IMR-90 (cell line): ENCODE measurements around the gene SYNGR2. TPM values are rescaled to one million over a fixed set of nuclear protein-coding genes. Genes with fewer than 3 reads are reported as not detected.

Source experiments
- ATAC-seq: fragments of 200-7000 bp; cut with Tn5 transposase; 2 replicates; pipeline ENCODE4 v1.9.1; 2020; ENCODE audit warnings: low read depth, mild to moderate bottlenecking, moderate library complexity
- BruUV-seq: library from RNA; stranded (reverse); fragments of 400-500 nt; replicated peaks from 2 replicates; lab custom pipeline; 2021; lab: Mats Ljungman, UMichigan
- CTCF ChIA-PET: fragments of 300-600 bp; formaldehyde crosslinking; extraction: SDS; loops from one replicate; lab custom pipeline; 2021; ENCODE audit warnings: antibody characterized with exemption; lab: Yijun Ruan, JAX
- POLR2A ChIA-PET: fragments of 300-600 bp; sonication (Branson Sonifier 250); formaldehyde crosslinking; loops from one replicate; lab custom pipeline; 2022; ENCODE audit warnings: antibody characterized with exemption; ENCODE audit not compliant: unreplicated experiment; lab: Charles Lee
- DNase-seq: peaks from one replicate; pipeline ENCODE4 v3.0.0; 2013
- H2AFZ ChIP-seq: replicated peaks from 2 replicates; pipeline ENCODE3; 2013; ENCODE audit warnings: low read length, mild to moderate bottlenecking; ENCODE audit not compliant: poor library complexity
- H2AK5ac ChIP-seq: 2 replicates; pipeline ENCODE4 v1.6.1; 2013; ENCODE audit warnings: low read depth, low read length, inconsistent platforms
- H2AK9ac ChIP-seq: replicated peaks from 2 replicates; pipeline ENCODE3; 2013; ENCODE audit warnings: mild to moderate bottlenecking, low read depth, low read length, moderate library complexity; ENCODE audit not compliant: poor library complexity
- H2BK120ac ChIP-seq: 2 replicates; pipeline ENCODE4 v1.6.1; 2013; ENCODE audit warnings: low read depth, low read length, inconsistent platforms
- H2BK15ac ChIP-seq: 3 replicates; pipeline ENCODE4 v1.6.1; 2013; ENCODE audit warnings: low read depth, low read length, inconsistent platforms
- H2BK20ac ChIP-seq: 2 replicates; pipeline ENCODE4 v1.6.1; 2013; ENCODE audit warnings: low read depth, mild to moderate bottlenecking, inconsistent platforms, low read length, moderate library complexity
- H2BK5ac ChIP-seq: 2 replicates; pipeline ENCODE4 v1.6.1; 2013; ENCODE audit warnings: mild to moderate bottlenecking, low read depth, low read length, inconsistent platforms; ENCODE audit not compliant: poor library complexity, severe bottlenecking
- H3K14ac ChIP-seq: replicated peaks from 2 replicates; pipeline ENCODE4 v1.6.1; 2013; ENCODE audit warnings: low read depth, low read length, inconsistent platforms
- H3K18ac ChIP-seq: 2 replicates; pipeline ENCODE4 v1.6.1; 2013; ENCODE audit warnings: low read depth, low read length, control low read depth
- H3K23ac ChIP-seq: 2 replicates; pipeline ENCODE4 v1.6.1; 2013; ENCODE audit warnings: low read depth, low read length, inconsistent platforms
- H3K27ac ChIP-seq: 2 replicates; pipeline ENCODE4 v1.5.1; 2013; ENCODE audit warnings: mild to moderate bottlenecking, control low read depth, low read length; ENCODE audit not compliant: insufficient read depth
- H3K27me3 ChIP-seq: 2 replicates; pipeline ENCODE4 v1.6.1; 2013; ENCODE audit warnings: low read length; ENCODE audit not compliant: control insufficient read depth, insufficient read depth
- H3K36me3 ChIP-seq: 2 replicates; pipeline ENCODE4 v1.6.1; 2013; ENCODE audit warnings: low read length, mixed read lengths; ENCODE audit not compliant: control insufficient read depth, insufficient read depth
- H3K4ac ChIP-seq: 2 replicates; pipeline ENCODE4 v1.6.1; 2013; ENCODE audit warnings: low read depth, low read length, inconsistent platforms
- H3K4me1 ChIP-seq: 2 replicates; pipeline ENCODE4 v1.6.1; 2013; ENCODE audit warnings: low read length, mixed read lengths; ENCODE audit not compliant: control insufficient read depth, insufficient read depth
- H3K4me2 ChIP-seq: 2 replicates; pipeline ENCODE4 v1.6.1; 2013; ENCODE audit warnings: low read depth, mild to moderate bottlenecking, control low read depth, low read length, moderate library complexity
- H3K4me3 ChIP-seq: 2 replicates; pipeline ENCODE4 v1.5.1; 2013; ENCODE audit warnings: low read depth, mild to moderate bottlenecking, control low read depth, low read length, moderate library complexity; ENCODE audit not compliant: insufficient read depth
- H3K56ac ChIP-seq: 2 replicates; pipeline ENCODE4 v1.6.1; 2013; ENCODE audit warnings: low read length, inconsistent platforms; ENCODE audit not compliant: insufficient read depth; ENCODE audit errors: extremely low read depth
- H3K79me1 ChIP-seq, 2 experiments: 2 replicates each; pipeline ENCODE4 v1.6.1; 2013; ENCODE audit warnings: low read length in 2 of 2, inconsistent platforms in 1 of 2, low read depth in 1 of 2
- H3K9ac ChIP-seq: 2 replicates; pipeline ENCODE4 v1.6.1; 2013; ENCODE audit warnings: low read depth, low read length, control low read depth
- H3K9me1 ChIP-seq: 2 replicates; pipeline ENCODE4 v1.6.1; 2013; ENCODE audit warnings: low read length, inconsistent platforms; ENCODE audit not compliant: insufficient read depth
- H3K9me3 ChIP-seq: 2 replicates; pipeline ENCODE4 v1.6.1; 2013; ENCODE audit warnings: low read length; ENCODE audit not compliant: control insufficient read depth, insufficient read depth
- H4K20me1 ChIP-seq: 2 replicates; pipeline ENCODE4 v1.6.1; 2013; ENCODE audit warnings: low read length, inconsistent platforms; ENCODE audit not compliant: insufficient read depth
- H4K5ac ChIP-seq: 2 replicates; pipeline ENCODE4 v1.6.1; 2013; ENCODE audit warnings: mild to moderate bottlenecking, low read depth, low read length, control low read depth
- H4K8ac ChIP-seq, 2 experiments: 2 replicates each; pipeline ENCODE4 v1.6.1; 2013; ENCODE audit warnings: low read depth in 2 of 2, low read length in 2 of 2, control low read depth in 1 of 2, inconsistent platforms in 1 of 2
- H4K91ac ChIP-seq: 2 replicates; pipeline ENCODE4 v1.6.1; 2013; ENCODE audit warnings: low read depth, low read length, inconsistent platforms; ENCODE audit not compliant: insufficient read depth
- BHLHE40 ChIP-seq: fragments of 150-350 bp; IDR thresholded peaks from 2 replicates; pipeline ENCODE4 v1.6.1; 2016; ENCODE audit warnings: mild to moderate bottlenecking, low read depth, low read length
- CEBPB ChIP-seq: IDR thresholded peaks from 2 replicates; pipeline ENCODE4 v1.6.1; 2012; ENCODE audit warnings: low read depth, low read length, improper control_type of control experiment
- CHD1 ChIP-seq: IDR thresholded peaks from 2 replicates; pipeline ENCODE4 v1.6.1; 2012; ENCODE audit warnings: low read depth, low read length, improper control_type of control experiment
- MAFK ChIP-seq: IDR thresholded peaks from 2 replicates; pipeline ENCODE4 v1.6.1; 2012; ENCODE audit warnings: low read depth, low read length, improper control_type of control experiment
- MAZ ChIP-seq: IDR thresholded peaks from 2 replicates; pipeline ENCODE4 v1.6.1; 2012; ENCODE audit warnings: low read depth, mild to moderate bottlenecking, low read length, improper control_type of control experiment, moderate library complexity, borderline replicate concordance
- NFE2L2 ChIP-seq: fragments of 150-350 bp; IDR thresholded peaks from 2 replicates; pipeline ENCODE4 v1.6.1; 2016; ENCODE audit warnings: low read depth, mild to moderate bottlenecking, low read length
- RAD21 ChIP-seq: IDR thresholded peaks from 2 replicates; pipeline ENCODE4 v1.6.1; 2012; ENCODE audit warnings: low read length, improper control_type of control experiment
- RCOR1 ChIP-seq: IDR thresholded peaks from 2 replicates; pipeline ENCODE4 v1.6.1; 2012; ENCODE audit warnings: mild to moderate bottlenecking, low read length, improper control_type of control experiment; ENCODE audit not compliant: insufficient replicate concordance
- SMC3 ChIP-seq: fragments of 150-350 bp; IDR thresholded peaks from 2 replicates; pipeline ENCODE4 v1.6.1; 2016; ENCODE audit warnings: low read depth, mild to moderate bottlenecking, antibody characterized with exemption, low read length, moderate library complexity
- WGBS, 2 experiments: methylation state at CpG; one replicate each; pipeline versions ENCODE4 v1.1.5 to v1.1.7; 2013; ENCODE audit warnings: missing lambda C conversion rate in 2 of 2; ENCODE audit not compliant: insufficient read length in 1 of 2; ENCODE audit errors: extremely low coverage in 2 of 2; 5-methylcytosine and 5-hydroxymethylcytosine counted together
- dilution Hi-C: fragments of 300-500 bp; cut with HindIII; formaldehyde crosslinking; loops from one replicate; pipeline ENCODE4 v1.14.3; 2018; ENCODE audit warnings: low sequenced_read_pairs; ENCODE audit not compliant: unreplicated experiment
- in situ Hi-C: fragments of 300-500 bp; cut with MboI; formaldehyde crosslinking; loops from 3 replicates; pipeline ENCODE4 v1.14.3; 2019; ENCODE audit warnings: low sequenced_read_pairs, inconsistent platforms, mixed read lengths
- intact Hi-C: fragments of 100-400 bp; cut with micrococcal nuclease; formaldehyde crosslinking; loops from 2 replicates; pipeline ENCODE4 v1.10.0; 2022
- polyA plus RNA-seq, 3 experiments: library from polyadenylated mRNA; depleted of rRNA; stranded (reverse); fragments of >200 nt; gene quantifications; 2 replicates each; pipeline ENCODE4 v1.2.3, GENCODE V29; 2012; ENCODE audit warnings: low replicate concordance in 1 of 3
- total RNA-seq: library from RNA; depleted of rRNA; stranded (reverse); fragments of >200 nt; gene quantifications from 2 replicates; pipeline ENCODE4 v1.2.3, GENCODE V29; 2012
- TF ChIP-seq, protein P1 (sequence below): conservative IDR thresholded peaks from 2 replicates; pipeline ENCODE4 v1.5.1; 2012; ENCODE audit warnings: mild to moderate bottlenecking, low read depth, low read length, improper control_type of control experiment
- TF ChIP-seq, protein P2 (sequence below): fragments of 150-350 bp; IDR thresholded peaks from 2 replicates; pipeline ENCODE4 v1.6.1; 2017; ENCODE audit warnings: mild to moderate bottlenecking, antibody characterized with exemption, low read length, low read depth
- TF ChIP-seq, protein P3 (sequence below): fragments of 150-350 bp; IDR thresholded peaks from 2 replicates; pipeline ENCODE4 v1.6.1; 2016; ENCODE audit warnings: low read depth, mild to moderate bottlenecking, low read length, moderate library complexity, borderline replicate concordance

SYNGR2 gene
- total and polyA plus RNA-seq, 2 of the 4 experiments (the other 2 are of a cell fraction), result 11.1 to 63.1 TPM

DNA sequence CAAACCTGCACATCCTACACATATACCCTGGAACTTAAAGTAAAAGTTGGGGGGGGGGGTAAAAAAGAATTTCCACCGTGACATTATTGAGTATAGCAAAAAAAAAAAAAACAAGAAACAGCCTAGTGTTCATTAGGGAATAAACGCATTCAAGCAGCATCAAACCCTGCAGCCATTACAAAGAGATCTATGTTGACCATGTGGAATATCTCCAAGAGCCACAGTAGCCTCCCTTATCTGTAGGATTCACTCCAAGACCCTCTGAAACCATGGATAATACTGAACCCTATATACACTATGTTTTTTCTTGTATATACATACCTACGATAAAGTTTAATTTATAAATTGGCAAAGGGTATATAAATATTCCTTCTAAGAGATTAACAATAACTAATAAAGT, 40.1 kb downstream of the SYNGR2 start:
- dilution Hi-C loops, result no loop called here
- no peak for TF ChIP-seq RCOR1
- no peak for TF ChIP-seq RAD21
- TF ChIP-seq, protein P1, sequence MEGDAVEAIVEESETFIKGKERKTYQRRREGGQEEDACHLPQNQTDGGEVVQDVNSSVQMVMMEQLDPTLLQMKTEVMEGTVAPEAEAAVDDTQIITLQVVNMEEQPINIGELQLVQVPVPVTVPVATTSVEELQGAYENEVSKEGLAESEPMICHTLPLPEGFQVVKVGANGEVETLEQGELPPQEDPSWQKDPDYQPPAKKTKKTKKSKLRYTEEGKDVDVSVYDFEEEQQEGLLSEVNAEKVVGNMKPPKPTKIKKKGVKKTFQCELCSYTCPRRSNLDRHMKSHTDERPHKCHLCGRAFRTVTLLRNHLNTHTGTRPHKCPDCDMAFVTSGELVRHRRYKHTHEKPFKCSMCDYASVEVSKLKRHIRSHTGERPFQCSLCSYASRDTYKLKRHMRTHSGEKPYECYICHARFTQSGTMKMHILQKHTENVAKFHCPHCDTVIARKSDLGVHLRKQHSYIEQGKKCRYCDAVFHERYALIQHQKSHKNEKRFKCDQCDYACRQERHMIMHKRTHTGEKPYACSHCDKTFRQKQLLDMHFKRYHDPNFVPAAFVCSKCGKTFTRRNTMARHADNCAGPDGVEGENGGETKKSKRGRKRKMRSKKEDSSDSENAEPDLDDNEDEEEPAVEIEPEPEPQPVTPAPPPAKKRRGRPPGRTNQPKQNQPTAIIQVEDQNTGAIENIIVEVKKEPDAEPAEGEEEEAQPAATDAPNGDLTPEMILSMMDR, result no peak
- no peak for TF ChIP-seq BHLHE40
- no peak for TF ChIP-seq SMC3
- TF ChIP-seq CEBPB, result no peak
- no peak for TF ChIP-seq CHD1
- no peak for TF ChIP-seq NFE2L2
- TF ChIP-seq, protein P2, sequence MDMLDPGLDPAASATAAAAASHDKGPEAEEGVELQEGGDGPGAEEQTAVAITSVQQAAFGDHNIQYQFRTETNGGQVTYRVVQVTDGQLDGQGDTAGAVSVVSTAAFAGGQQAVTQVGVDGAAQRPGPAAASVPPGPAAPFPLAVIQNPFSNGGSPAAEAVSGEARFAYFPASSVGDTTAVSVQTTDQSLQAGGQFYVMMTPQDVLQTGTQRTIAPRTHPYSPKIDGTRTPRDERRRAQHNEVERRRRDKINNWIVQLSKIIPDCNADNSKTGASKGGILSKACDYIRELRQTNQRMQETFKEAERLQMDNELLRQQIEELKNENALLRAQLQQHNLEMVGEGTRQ, result no peak
- TF ChIP-seq, protein P3, sequence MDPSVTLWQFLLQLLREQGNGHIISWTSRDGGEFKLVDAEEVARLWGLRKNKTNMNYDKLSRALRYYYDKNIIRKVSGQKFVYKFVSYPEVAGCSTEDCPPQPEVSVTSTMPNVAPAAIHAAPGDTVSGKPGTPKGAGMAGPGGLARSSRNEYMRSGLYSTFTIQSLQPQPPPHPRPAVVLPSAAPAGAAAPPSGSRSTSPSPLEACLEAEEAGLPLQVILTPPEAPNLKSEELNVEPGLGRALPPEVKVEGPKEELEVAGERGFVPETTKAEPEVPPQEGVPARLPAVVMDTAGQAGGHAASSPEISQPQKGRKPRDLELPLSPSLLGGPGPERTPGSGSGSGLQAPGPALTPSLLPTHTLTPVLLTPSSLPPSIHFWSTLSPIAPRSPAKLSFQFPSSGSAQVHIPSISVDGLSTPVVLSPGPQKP, result no peak
- no peak for TF ChIP-seq MAFK
- no peak for TF ChIP-seq MAZ
- H3K9ac ChIP-seq, result no peak overlapping the region
- DNase-seq (no peak), ATAC-seq (no peak)
- H3K9me1 ChIP-seq, result no peaks in the 10 kb centered on the region
- no peak overlapping the region for H3K23ac ChIP-seq
- H3K18ac ChIP-seq, result no peak overlapping the region
- H2AK5ac ChIP-seq, result no peak overlapping the region
- in situ Hi-C loops, result no loop called here
- H3K27me3 ChIP-seq, result no peaks in the 10 kb centered on the region; the same call in 1 of the 2 replicates
- H2BK120ac ChIP-seq, result no peak overlapping the region
- no peak overlapping the region for H4K5ac ChIP-seq
- H2BK15ac ChIP-seq, result no peak overlapping the region
- H4K20me1 ChIP-seq, result no peaks in the 10 kb centered on the region
- H3K4ac ChIP-seq, result no peak overlapping the region
- no peak overlapping the region for H4K91ac ChIP-seq
- H3K27ac ChIP-seq, result no peak overlapping the region
- H3K79me1 ChIP-seq, result no peaks in the 10 kb centered on the region; a peak in 1 of 4 replicates
- intact Hi-C loops, result no loop called here
- ChIA-PET POLR2A (no interaction called here), CTCF (no interaction called here)
- no CpG with 5 or more reads among the region's 3 CpGs for WGBS, 2 experiments
- no TSS peak for BruUV-seq
- H3K9me3 ChIP-seq, result no peaks in the 10 kb centered on the region
- H4K8ac ChIP-seq, result no peak overlapping the region
- no peak overlapping the region for H3K56ac ChIP-seq
- no peak overlapping the region for H2BK20ac ChIP-seq
- no peak overlapping the region for H3K14ac ChIP-seq
- H3K36me3 ChIP-seq, result 0 out of 2 replicates have a peak, but pooled peaks cover 1% of the 10 kb centered on the region
- no peak overlapping the region for H3K4me3 ChIP-seq
- no peak overlapping the region for H3K4me2 ChIP-seq
- no peaks in the 10 kb centered on the region for H3K4me1 ChIP-seq
- H2BK5ac ChIP-seq, result no peak overlapping the region
- H2AK9ac ChIP-seq, result no peak overlapping the region
- no peak overlapping the region for H2AFZ ChIP-seq
